Natural killer cell treated with Interleukin-12 subunit alpha and Interleukin-12 subunit beta and Interleukin-15 and Interleukin-18, amount 100 ng/mL, for 72 hours (primary cell): ENCODE data around the gene PRKG1. TPM values are rescaled to one million over a fixed set of nuclear protein-coding genes. Genes with fewer than 3 reads are reported as not detected.
"Not testable (repeated sequence)": the region's sequence is repeated elsewhere in the genome, so short reads cannot be mapped to it uniquely, and the experiment has no call there.

ENCODE experiments used
- ATAC-seq, 2 donors: fragments of 150-1000 bp; cut with Tn5 transposase in 1 of 2; sonication (Bioruptor Pico), chemical (Tn5 transposase) in 1 of 2; 2 replicates each; pipeline ENCODE4 v1.10.0; 2021
- DNase-seq: peaks from one replicate; pipeline ENCODE4 v3.0.0; 2022; ENCODE audit warnings: low spot score
- H3K27ac Mint-ChIP-seq, 2 donors: 1 replicate in 1 of 2; 2 replicates in 1 of 2; pipeline ENCODE4 v1.8.0; 2022; ENCODE audit warnings: mixed read lengths in 2 of 2, mild to moderate bottlenecking in 1 of 2, moderate library complexity in 1 of 2
- H3K27me3 Mint-ChIP-seq, 2 donors: 1 replicate in 1 of 2; 2 replicates in 1 of 2; pipeline ENCODE4 v1.8.0; 2022; ENCODE audit warnings: mixed read lengths in 2 of 2
- H3K36me3 Mint-ChIP-seq: one replicate; pipeline ENCODE4 v1.8.0; 2022; ENCODE audit warnings: mixed read lengths
- H3K4me1 Mint-ChIP-seq, 2 donors: 1 replicate in 1 of 2; 2 replicates in 1 of 2; pipeline ENCODE4 v1.8.0; 2022; ENCODE audit warnings: low read depth in 2 of 2, mixed read lengths in 2 of 2, mild to moderate bottlenecking in 1 of 2
- H3K4me3 Mint-ChIP-seq: one replicate; pipeline ENCODE4 v1.8.0; 2022; ENCODE audit warnings: mixed read lengths
- H3K9me3 Mint-ChIP-seq: 2 replicates; pipeline ENCODE4 v1.8.0; 2022; ENCODE audit warnings: mixed read lengths
- total RNA-seq, 2 donors: library from RNA; stranded (reverse); gene quantifications; one replicate each; pipeline ENCODE4 v1.2.3, GENCODE V29; 2022

Gene PRKG1
- total RNA-seq, 2 donors from 2014 or later, result 0.10 TPM; not detected in 1

DNA sequence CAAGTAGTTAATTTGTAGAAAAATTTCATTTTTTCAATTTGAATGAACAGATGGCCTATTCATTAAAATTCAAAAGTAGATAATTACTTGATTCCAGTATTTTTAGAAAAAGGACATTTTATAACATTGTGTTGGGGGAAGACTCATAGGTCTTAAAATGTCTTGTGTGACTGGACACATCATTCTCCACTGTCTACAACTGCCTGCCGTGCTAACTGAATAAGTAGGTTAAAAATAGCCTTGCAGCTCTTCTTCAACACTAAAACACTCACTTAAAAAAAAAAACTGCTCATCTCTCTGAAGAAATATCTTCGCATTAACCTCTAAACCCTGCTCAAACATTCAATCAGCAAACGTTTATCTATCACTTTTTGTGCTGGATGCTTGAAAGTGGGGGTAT lies 371.3 kb downstream of the PRKG1 start:
- Mint-ChIP-seq H3K36me3 (no peaks in the 10 kb centered on the region), H3K4me1 (no peaks in the 10 kb centered on the region), H3K4me3 (no peak overlapping the region), H3K27me3 (peaks cover 0 to 2% of the 10 kb centered on the region in 2 donors), H3K27ac (no peak overlapping the region), H3K9me3 (no peaks in the 10 kb centered on the region)
- ATAC-seq (no peak), DNase-seq (no peak)

DNA sequence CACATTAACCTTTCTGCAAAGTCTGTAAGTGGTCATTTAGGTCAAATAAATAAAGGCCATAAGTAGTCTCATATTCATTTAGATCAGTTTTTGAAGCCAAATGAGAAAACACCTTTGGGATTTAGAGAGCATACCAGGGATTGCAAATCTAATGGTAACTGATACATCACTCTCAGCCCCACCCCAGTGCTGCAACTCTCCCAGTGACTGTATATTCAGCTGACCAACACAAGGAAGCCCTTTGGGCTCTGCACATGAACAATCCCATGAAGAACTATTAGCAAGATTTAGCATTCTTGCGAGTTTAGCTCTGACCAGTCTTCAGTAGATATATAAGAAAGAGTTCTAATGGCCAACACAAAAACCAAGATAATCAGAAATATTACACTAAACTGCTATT lies 372.8 kb downstream of the PRKG1 start:
- H3K27ac Mint-ChIP-seq, result no peak overlapping the region
- H3K36me3 Mint-ChIP-seq, result no peaks in the 10 kb centered on the region
- H3K4me3 Mint-ChIP-seq, result no peak overlapping the region
- H3K9me3 Mint-ChIP-seq, result no peaks in the 10 kb centered on the region
- ATAC-seq (no peak), DNase-seq (no peak)
- no peaks in the 10 kb centered on the region for H3K4me1 Mint-ChIP-seq
- H3K27me3 Mint-ChIP-seq, result peaks cover 0 to 2% of the 10 kb centered on the region in 2 donors

DNA sequence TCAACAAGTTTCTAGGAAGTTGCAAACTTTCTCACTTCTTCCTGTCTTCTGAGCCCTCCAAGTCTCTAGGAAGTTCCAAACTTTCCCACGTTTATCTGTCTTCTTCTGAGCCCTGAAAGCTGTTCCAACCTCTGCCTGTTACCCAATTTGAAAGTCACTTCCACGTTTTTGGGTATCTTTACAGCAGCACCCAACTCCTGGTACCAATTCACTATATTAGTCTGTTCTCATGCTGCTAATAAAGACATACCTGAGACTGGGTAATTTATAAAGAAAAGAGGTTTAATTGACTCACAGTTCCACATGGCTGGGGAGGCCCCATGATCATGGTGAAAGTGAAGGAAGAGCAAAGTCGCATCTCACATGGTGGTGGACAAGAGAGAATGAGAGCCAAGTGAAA lies 381.5 kb downstream of the PRKG1 start:
- H3K36me3 Mint-ChIP-seq, ATAC-seq, H3K4me1 Mint-ChIP-seq: not testable (repeated sequence)

DNA sequence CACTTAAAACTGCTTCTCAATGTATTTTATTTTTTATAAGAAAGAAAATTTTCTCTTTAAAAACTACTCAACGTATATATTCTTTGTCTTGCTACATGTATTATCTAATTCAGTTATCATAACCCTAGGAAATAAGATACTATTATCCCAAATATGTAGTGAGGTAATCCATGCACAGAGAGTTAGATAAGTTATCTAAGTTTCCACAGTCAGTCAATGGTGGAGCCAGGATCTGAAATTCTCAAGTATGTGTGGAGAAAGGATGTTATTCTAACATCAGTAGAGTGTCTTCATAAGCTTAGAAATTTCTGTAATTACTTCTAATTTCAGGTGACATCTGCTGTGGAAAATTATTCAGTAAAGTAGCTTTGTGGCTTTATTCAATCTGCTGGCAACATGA lies 385.2 kb downstream of the PRKG1 start:
- H3K27ac Mint-ChIP-seq, result no peak overlapping the region
- no peaks in the 10 kb centered on the region for H3K4me1 Mint-ChIP-seq
- H3K9me3 Mint-ChIP-seq, result peaks cover 5% of the 10 kb centered on the region
- no peak overlapping the region for H3K4me3 Mint-ChIP-seq
- ATAC-seq (no peak), DNase-seq (no peak)
- H3K27me3 Mint-ChIP-seq, result no peaks in the 10 kb centered on the region
- peaks cover 6% of the 10 kb centered on the region for H3K36me3 Mint-ChIP-seq

More for the DNA sequence above, 381.5 kb downstream of the PRKG1 start:
- H3K27ac Mint-ChIP-seq, DNase-seq, H3K27me3 Mint-ChIP-seq, H3K4me3 Mint-ChIP-seq, H3K9me3 Mint-ChIP-seq: not testable (repeated sequence)

DNA sequence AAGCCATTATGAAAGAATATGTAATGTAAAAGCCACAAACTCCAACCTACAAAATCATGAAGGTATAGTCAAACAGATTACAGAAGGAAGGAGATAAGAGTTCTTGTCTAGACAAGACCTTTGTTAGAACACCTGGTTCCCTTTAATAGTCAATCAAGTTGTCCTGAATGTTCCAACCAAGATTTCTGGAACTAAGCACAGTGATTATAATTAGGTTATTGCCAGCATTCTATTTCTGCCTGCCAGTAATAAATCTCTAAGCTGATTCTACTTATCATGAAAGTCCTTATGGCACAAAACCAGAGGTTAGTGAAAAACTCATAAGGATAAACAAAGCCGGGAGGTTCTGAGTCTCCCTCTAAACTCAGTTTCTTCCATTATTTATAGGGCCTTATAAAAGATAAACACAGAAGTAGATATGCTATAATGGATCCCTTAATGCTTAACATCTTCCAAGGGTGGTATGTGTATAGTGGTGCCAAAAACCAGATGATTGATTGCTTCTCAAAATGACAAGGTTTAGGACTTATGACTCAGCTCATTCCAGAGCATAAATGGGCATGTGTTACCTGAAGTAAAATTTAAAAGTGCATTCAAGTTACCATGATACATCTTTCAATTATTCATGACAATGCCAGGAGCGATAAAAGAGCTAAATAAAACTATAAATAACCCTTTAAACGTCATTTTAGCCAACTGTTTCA lies 387.9 kb downstream of the PRKG1 start:
- Mint-ChIP-seq H3K9me3 (no peaks in the 10 kb centered on the region), H3K4me3 (no peak overlapping the region), H3K4me1 (no peaks in the 10 kb centered on the region), H3K36me3 (no peaks in the 10 kb centered on the region), H3K27me3 (no peaks in the 10 kb centered on the region), H3K27ac (no peak overlapping the region)
- DNase-seq, result no peak
- no peak for ATAC-seq

DNA sequence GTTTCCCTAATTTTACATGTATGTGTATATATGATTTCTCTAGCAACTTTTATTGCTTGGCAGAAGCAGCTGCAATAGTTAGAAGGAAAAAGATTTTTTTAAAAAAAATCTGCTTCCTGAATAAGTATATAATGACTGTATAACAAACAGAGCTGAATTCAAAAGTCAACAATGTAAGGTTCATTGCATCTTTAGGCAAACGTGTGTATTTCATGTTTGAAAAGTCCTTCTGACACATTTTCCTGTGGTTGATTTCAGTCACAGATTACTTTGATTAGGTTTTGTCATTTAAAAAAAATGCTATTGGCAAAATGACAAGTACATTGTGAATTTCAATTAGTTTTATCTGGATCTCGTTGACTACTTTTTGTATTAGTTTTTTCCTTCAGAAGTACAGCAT lies 394.1 kb downstream of the PRKG1 start:
- Mint-ChIP-seq H3K27ac (no peak overlapping the region), H3K36me3 (no peaks in the 10 kb centered on the region), H3K9me3 (no peaks in the 10 kb centered on the region), H3K4me1 (no peaks in the 10 kb centered on the region), H3K4me3 (no peak overlapping the region), H3K27me3 (peaks cover 0 to 2% of the 10 kb centered on the region in 2 donors)
- no peak for ATAC-seq
- no peak for DNase-seq

DNA sequence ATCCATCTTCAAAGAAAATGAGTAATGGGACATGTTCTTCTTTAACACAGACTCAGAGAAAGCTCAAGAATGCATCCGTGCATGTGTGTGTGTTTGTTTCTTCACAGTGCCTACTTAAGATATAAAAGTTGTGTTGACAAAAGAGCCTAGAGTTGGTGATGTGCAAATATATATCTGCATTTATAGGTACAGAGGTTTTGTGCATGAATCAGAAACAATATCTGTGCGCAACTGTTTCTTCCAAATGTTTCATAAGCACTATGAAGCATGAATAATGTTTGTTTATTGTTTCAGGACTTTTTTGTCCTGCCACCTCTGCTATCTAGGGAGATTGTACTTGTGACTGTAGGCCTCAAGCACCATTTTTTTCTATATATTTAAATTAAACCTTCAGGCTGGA lies 395.4 kb downstream of the PRKG1 start:
- DNase-seq, result no peak
- H3K27me3 Mint-ChIP-seq, result peaks cover 0 to 2% of the 10 kb centered on the region in 2 donors
- no peak for ATAC-seq
- H3K27ac Mint-ChIP-seq, result no peak overlapping the region
- no peaks in the 10 kb centered on the region for H3K4me1 Mint-ChIP-seq
- H3K9me3 Mint-ChIP-seq, result no peaks in the 10 kb centered on the region
- no peaks in the 10 kb centered on the region for H3K36me3 Mint-ChIP-seq
- no peak overlapping the region for H3K4me3 Mint-ChIP-seq

DNA sequence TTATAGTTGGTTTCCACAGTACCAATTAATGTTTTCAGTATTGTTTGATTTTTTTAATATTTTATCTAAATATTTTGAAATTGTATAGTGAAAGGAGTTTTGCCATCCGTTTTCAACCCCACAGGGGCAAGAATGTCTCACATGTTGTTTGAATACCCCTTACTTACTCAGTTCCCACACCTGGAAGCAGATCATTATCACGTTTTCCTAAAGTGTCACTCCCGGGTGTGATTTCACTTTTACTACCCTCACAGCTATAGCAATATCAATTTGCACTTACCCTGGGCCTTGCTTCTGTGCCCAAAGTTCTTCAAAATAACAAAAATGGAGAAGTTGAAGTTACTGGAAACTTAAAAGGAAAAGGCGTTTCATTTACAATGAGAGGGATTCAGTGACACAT lies 397.0 kb downstream of the PRKG1 start:
- Mint-ChIP-seq H3K9me3 (no peaks in the 10 kb centered on the region), H3K27me3 (peaks cover 0 to 2% of the 10 kb centered on the region in 2 donors), H3K27ac (no peak overlapping the region), H3K36me3 (no peaks in the 10 kb centered on the region), H3K4me1 (no peaks in the 10 kb centered on the region), H3K4me3 (no peak overlapping the region)
- no peak for ATAC-seq
- DNase-seq, result no peak

DNA sequence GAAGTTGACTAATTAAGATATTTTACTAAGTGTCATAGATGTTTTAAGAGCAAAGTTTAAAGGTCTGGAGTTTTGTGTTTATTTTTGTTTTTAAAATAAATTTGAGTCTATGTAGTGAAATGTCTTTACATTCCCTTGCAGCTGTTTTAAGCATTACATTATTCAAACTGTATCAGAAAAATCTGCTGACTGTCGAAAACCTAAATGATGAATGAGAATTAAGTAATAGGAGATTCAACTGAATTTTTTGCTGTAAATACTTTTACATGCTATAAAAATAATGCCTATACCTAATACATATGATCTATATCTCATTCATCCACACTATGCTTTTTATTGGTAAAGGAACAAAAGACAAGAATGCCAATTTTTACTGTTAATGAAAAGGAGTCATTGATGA lies 397.9 kb downstream of the PRKG1 start:
- ATAC-seq (no peak), DNase-seq (no peak)
- H3K27ac Mint-ChIP-seq, result no peak overlapping the region
- H3K27me3 Mint-ChIP-seq, result peaks cover 0 to 2% of the 10 kb centered on the region in 2 donors
- H3K9me3 Mint-ChIP-seq, result no peaks in the 10 kb centered on the region
- no peak overlapping the region for H3K4me3 Mint-ChIP-seq
- no peaks in the 10 kb centered on the region for H3K4me1 Mint-ChIP-seq
- H3K36me3 Mint-ChIP-seq, result no peaks in the 10 kb centered on the region

DNA sequence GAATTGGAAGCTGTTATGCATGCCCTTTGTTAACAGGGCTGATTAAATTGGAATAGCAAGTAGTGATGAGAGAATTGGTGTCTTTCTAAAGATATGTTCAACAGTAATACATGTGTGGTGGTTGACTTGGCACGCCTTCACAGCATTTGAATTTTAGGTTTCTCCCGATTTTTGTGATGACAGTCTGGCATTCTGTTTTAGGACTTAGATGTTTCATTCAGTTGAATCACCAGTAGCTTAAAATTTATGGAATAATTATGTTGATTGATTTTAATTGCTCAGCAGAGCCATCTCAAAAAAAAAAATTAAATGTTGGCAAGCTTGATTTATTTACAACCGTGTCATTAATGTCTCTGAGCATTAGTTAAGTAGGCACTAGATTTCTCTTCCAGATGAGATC lies 405.4 kb downstream of the PRKG1 start:
- Mint-ChIP-seq H3K27ac (no peak overlapping the region), H3K36me3 (no peaks in the 10 kb centered on the region), H3K27me3 (no peaks in the 10 kb centered on the region)

DNA sequence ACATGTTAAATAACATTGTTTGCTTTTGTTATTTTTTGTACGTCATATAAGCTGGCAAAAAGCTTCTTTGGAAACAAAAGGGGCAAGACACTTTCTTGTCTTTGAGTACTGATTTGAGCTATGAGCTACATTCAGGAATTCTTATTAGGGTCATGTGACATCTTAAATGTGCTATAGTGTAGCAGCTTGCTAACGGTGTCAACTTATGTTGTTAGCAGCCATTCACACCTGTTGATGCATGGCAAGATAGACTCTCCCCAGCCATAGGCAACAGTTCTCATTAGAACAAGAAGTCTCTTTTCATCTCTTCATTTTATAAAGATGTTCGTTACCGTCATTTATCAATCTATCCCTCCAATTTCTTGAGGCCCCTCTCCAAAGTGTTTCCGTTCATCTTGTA lies 411.4 kb downstream of the PRKG1 start:
- ATAC-seq, result no peak
- Mint-ChIP-seq H3K9me3 (peaks cover 3% of the 10 kb centered on the region), H3K27ac (no peak overlapping the region)

More for the DNA sequence above, 405.4 kb downstream of the PRKG1 start:
- peaks cover 3% of the 10 kb centered on the region for H3K9me3 Mint-ChIP-seq
- ATAC-seq, result no peak
- no peak for DNase-seq
- H3K4me3 Mint-ChIP-seq, result no peak overlapping the region
- H3K4me1 Mint-ChIP-seq, result no peaks in the 10 kb centered on the region

DNA sequence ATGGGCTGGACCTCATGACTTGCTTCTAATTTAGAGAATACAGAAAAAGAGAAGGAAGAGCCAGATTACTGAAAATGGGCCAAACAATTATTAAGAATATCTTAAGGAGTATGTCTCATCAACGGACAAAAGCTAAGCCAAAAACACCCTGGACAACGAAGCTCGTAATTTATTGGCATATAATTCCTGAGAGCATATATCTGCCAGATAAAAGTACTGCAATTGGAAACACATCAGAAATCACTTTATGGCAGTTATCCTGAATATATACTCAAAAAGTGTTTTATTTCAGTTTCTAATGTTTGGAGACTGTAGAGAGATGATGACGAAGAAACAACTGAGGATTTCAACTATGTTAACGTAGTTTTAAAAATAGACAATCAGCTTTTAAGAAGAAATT lies 413.3 kb downstream of the PRKG1 start:
- ATAC-seq, result no peak
- H3K4me3 Mint-ChIP-seq, result no peak overlapping the region
- no peaks in the 10 kb centered on the region for H3K27me3 Mint-ChIP-seq
- H3K4me1 Mint-ChIP-seq, result no peaks in the 10 kb centered on the region
- H3K36me3 Mint-ChIP-seq, result no peaks in the 10 kb centered on the region
- H3K27ac Mint-ChIP-seq, result no peak overlapping the region
- peaks cover 3% of the 10 kb centered on the region for H3K9me3 Mint-ChIP-seq
- no peak for DNase-seq

More for the DNA sequence above, 411.4 kb downstream of the PRKG1 start:
- Mint-ChIP-seq H3K4me1 (no peaks in the 10 kb centered on the region), H3K4me3 (no peak overlapping the region), H3K36me3 (no peaks in the 10 kb centered on the region), H3K27me3 (no peaks in the 10 kb centered on the region)
- no peak for DNase-seq

DNA sequence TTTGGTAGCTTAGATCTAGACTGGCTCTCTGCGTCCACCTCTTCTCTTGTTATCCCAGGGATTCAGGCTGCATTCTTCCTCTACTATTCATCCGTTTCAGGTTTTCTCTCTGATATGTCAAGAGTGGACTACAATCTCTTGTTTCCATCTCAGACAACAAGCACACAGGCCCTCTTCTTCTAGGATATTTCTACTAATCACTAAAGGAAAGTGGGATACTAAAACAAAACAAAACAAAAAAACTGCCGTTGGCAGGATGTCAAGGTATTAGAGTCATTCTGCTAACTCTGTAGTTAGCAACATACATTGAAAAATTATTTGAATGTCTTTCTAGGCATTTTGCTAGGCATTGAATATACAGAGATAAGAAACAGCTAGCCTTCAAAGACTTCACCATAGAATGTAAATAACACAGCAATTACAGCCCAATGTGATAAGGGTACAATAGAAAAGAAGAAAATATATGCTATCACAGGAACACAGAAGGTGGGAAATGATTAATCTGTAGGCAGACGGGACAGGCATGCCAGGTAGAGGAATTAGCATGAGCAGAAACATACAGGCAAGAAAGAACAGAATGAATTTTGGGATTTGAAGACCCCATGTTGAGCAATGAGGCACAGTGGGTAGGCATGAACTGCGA lies 414.6 kb downstream of the PRKG1 start:
- DNase-seq, result no peak
- no peaks in the 10 kb centered on the region for H3K4me1 Mint-ChIP-seq
- no peaks in the 10 kb centered on the region for H3K36me3 Mint-ChIP-seq

DNA sequence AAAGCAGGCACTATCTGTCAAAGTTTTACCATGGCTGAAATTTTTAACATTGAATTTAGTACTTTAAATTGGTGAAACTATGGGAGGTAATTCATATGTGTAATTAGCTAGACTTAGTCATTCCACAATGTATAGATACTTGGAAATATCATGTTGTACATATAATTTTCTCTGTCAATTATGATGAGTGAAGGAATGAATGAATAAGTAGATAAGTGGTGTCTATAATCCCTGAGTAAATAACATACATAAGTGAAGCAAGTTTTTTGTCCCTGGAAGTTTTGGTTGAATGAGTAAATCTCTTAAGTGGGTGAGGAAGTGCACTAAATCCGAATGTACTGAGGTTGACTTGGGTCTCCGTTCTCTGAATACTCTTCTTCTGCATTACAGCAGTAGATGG lies 424.1 kb downstream of the PRKG1 start:
- H3K27ac Mint-ChIP-seq, result no peak overlapping the region
- ATAC-seq, result no peak
- no peaks in the 10 kb centered on the region for H3K4me1 Mint-ChIP-seq
- H3K4me3 Mint-ChIP-seq, result no peak overlapping the region
- H3K9me3 Mint-ChIP-seq, result no peaks in the 10 kb centered on the region
- no peaks in the 10 kb centered on the region for H3K36me3 Mint-ChIP-seq
- DNase-seq, result no peak
- H3K27me3 Mint-ChIP-seq, result no peaks in the 10 kb centered on the region

More for the DNA sequence above, 414.6 kb downstream of the PRKG1 start:
- no peaks in the 10 kb centered on the region for H3K27me3 Mint-ChIP-seq
- H3K9me3 Mint-ChIP-seq, result no peaks in the 10 kb centered on the region
- H3K4me3 Mint-ChIP-seq, result no peak overlapping the region
- no peak overlapping the region for H3K27ac Mint-ChIP-seq
- ATAC-seq, result no peak
